KOPT-K1 (cell line): ENCODE results near the gene LTBP2.

Experiments
- H3K27ac ChIP-seq: fragments of 200-600 bp; sonication (generic); 2 replicates; pipeline ENCODE4 v1.5.1; 2016; ENCODE audit warnings: antibody characterized with exemption, mild to moderate bottlenecking, low read depth, low read length; ENCODE audit not compliant: poor library complexity, severe bottlenecking
- H3K36me3 ChIP-seq: fragments of 200-600 bp; sonication (generic); 2 replicates; pipeline ENCODE4 v1.5.1; 2017; ENCODE audit warnings: antibody characterized with exemption, mild to moderate bottlenecking, low read length, moderate library complexity; ENCODE audit not compliant: insufficient read depth
- H3K9me3 ChIP-seq: fragments of 200-600 bp; sonication (generic); 2 replicates; pipeline ENCODE4 v1.5.1; 2017; ENCODE audit warnings: antibody characterized with exemption, low read length, mild to moderate bottlenecking; ENCODE audit not compliant: insufficient read depth, poor library complexity, severe bottlenecking

LTBP2 gene

GRCh38 chr14:74569387-74569786 lies 42.6 kb downstream of the LTBP2 start:
- Histone ChIP-seq H3K9me3 (no peaks in the 10 kb centered on the region), H3K36me3 (no peaks in the 10 kb centered on the region), H3K27ac (no peak overlapping the region)

- H3K9me3 ChIP-seq, result no peaks in the 10 kb centered on the region
- no peaks in the 10 kb centered on the region for H3K36me3 ChIP-seq
- H3K27ac ChIP-seq, result no peak overlapping the region
Observed at GRCh38 chr14:74568911-74569310, 43.1 kb downstream of the LTBP2 start.

- no peaks in the 10 kb centered on the region for H3K36me3 ChIP-seq
- H3K9me3 ChIP-seq, result no peaks in the 10 kb centered on the region
- H3K27ac ChIP-seq, result no peak overlapping the region
Observed at GRCh38 chr14:74568380-74568649, 43.7 kb downstream of the LTBP2 start.

- Histone ChIP-seq H3K27ac (no peak overlapping the region), H3K36me3 (no peaks in the 10 kb centered on the region), H3K9me3 (no peaks in the 10 kb centered on the region)
Observed at GRCh38 chr14:74567646-74568379, 44.2 kb downstream of the LTBP2 start.

- Histone ChIP-seq H3K36me3 (no peaks in the 10 kb centered on the region), H3K27ac (no peak overlapping the region), H3K9me3 (no peaks in the 10 kb centered on the region)
Observed at GRCh38 chr14:74567219-74567618, 44.8 kb downstream of the LTBP2 start.

GRCh38 chr14:74566174-74567141 lies 45.6 kb downstream of the LTBP2 start:
- Histone ChIP-seq H3K36me3 (no peaks in the 10 kb centered on the region), H3K27ac (no peak overlapping the region), H3K9me3 (no peaks in the 10 kb centered on the region)

GRCh38 chr14:74563586-74564159 lies 48.4 kb downstream of the LTBP2 start:
- Histone ChIP-seq H3K36me3 (no peaks in the 10 kb centered on the region), H3K27ac (no peak overlapping the region), H3K9me3 (no peaks in the 10 kb centered on the region)

- H3K27ac ChIP-seq, result no peak overlapping the region
Observed at GRCh38 chr14:74563233-74563585, 48.8 kb downstream of the LTBP2 start.

GRCh38 chr14:74562515-74563232 lies 49.4 kb downstream of the LTBP2 start:
- Histone ChIP-seq H3K27ac (no peak overlapping the region), H3K36me3 (no peaks in the 10 kb centered on the region), H3K9me3 (no peaks in the 10 kb centered on the region)

More at GRCh38 chr14:74563233-74563585, 48.8 kb downstream of the LTBP2 start:
- no peaks in the 10 kb centered on the region for H3K9me3 ChIP-seq
- H3K36me3 ChIP-seq, result no peaks in the 10 kb centered on the region

GRCh38 chr14:74558655-74559054 lies 53.4 kb downstream of the LTBP2 start:
- Histone ChIP-seq H3K27ac (no peak overlapping the region), H3K36me3 (no peaks in the 10 kb centered on the region), H3K9me3 (no peaks in the 10 kb centered on the region)

- H3K36me3 ChIP-seq, result no peaks in the 10 kb centered on the region
- no peaks in the 10 kb centered on the region for H3K9me3 ChIP-seq
- no peak overlapping the region for H3K27ac ChIP-seq
Observed at GRCh38 chr14:74557691-74558090, 54.3 kb downstream of the LTBP2 start.

GRCh38 chr14:74555476-74556050 lies 56.5 kb downstream of the LTBP2 start:
- Histone ChIP-seq H3K27ac (no peak overlapping the region), H3K36me3 (no peaks in the 10 kb centered on the region), H3K9me3 (no peaks in the 10 kb centered on the region)

- Histone ChIP-seq H3K9me3 (no peaks in the 10 kb centered on the region), H3K27ac (no peak overlapping the region), H3K36me3 (no peaks in the 10 kb centered on the region)
Observed at GRCh38 chr14:74554742-74555362, 57.2 kb downstream of the LTBP2 start.

GRCh38 chr14:74552623-74553022 lies 59.4 kb downstream of the LTBP2 start:
- no peak overlapping the region for H3K27ac ChIP-seq
- H3K36me3 ChIP-seq, result no peaks in the 10 kb centered on the region
- H3K9me3 ChIP-seq, result no peaks in the 10 kb centered on the region
